ACHN (cell line): ENCODE results near the gene SCUBE1.

Experiments
- DNase-seq: peaks from one replicate; pipeline ENCODE4 v3.0.0-alpha.2; 2015
- in situ Hi-C: cut with HindIII; loops from 2 replicates; pipeline ENCODE4 v1.10.0; 2017; ENCODE audit warnings: low sequenced_read_pairs, low pct_ligation_motif_present, low pct_unique_long_range_greater_than_20kb

SCUBE1 gene

GRCh38 chr22:43272301-43272700 is 70.9 kb downstream of the SCUBE1 start:
- in situ Hi-C loops = no loop called here

GRCh38 chr22:43270949-43271348 is 72.2 kb downstream of the SCUBE1 start:
- in situ Hi-C loops = no loop called here
- no peak for DNase-seq

More at GRCh38 chr22:43272301-43272700, 70.9 kb downstream of the SCUBE1 start:
- DNase-seq = no peak

- DNase-seq = peak; percentile 11
- in situ Hi-C loops = no loop called here
These were observed 72.8 kb downstream of the SCUBE1 start for GRCh38 chr22:43270314-43270908.

- no peak for DNase-seq
- in situ Hi-C loops = no loop called here
These were observed 73.5 kb downstream of the SCUBE1 start for GRCh38 chr22:43269646-43270045.

- DNase-seq = no peak
- in situ Hi-C loops = no loop called here
These were observed 73.9 kb downstream of the SCUBE1 start for GRCh38 chr22:43269246-43269645.

- no peak for DNase-seq
- in situ Hi-C loops = no loop called here
These were observed 75.1 kb downstream of the SCUBE1 start for GRCh38 chr22:43267981-43268660.

GRCh38 chr22:43267332-43267980 is 75.7 kb downstream of the SCUBE1 start:
- in situ Hi-C loops = no loop called here
- DNase-seq = no peak

- no peak for DNase-seq
- in situ Hi-C loops = no loop called here
These were observed 77.1 kb downstream of the SCUBE1 start for GRCh38 chr22:43266076-43266475.

- DNase-seq = peak; percentile 64
- in situ Hi-C loops = no loop called here
These were observed 79.3 kb downstream of the SCUBE1 start for GRCh38 chr22:43263645-43264514.

GRCh38 chr22:43262990-43263644 is 80.1 kb downstream of the SCUBE1 start:
- in situ Hi-C loops = no loop called here
- DNase-seq = no peak

GRCh38 chr22:43260331-43261231 is 82.6 kb downstream of the SCUBE1 start:
- in situ Hi-C loops = no loop called here
- no peak for DNase-seq

GRCh38 chr22:43257961-43258360 is 85.2 kb downstream of the SCUBE1 start:
- DNase-seq = no peak
- in situ Hi-C loops = no loop called here

- in situ Hi-C loops = no loop called here
- DNase-seq = no peak
These were observed 85.6 kb downstream of the SCUBE1 start for GRCh38 chr22:43257549-43257948.

GRCh38 chr22:43256976-43257545 is 86.1 kb downstream of the SCUBE1 start:
- in situ Hi-C loops = no loop called here
- no peak for DNase-seq

GRCh38 chr22:43256569-43256968 is 86.6 kb downstream of the SCUBE1 start:
- DNase-seq = no peak
- in situ Hi-C loops = no loop called here

GRCh38 chr22:43255299-43255698 is 87.9 kb downstream of the SCUBE1 start:
- DNase-seq = no peak
- in situ Hi-C loops = no loop called here

GRCh38 chr22:43253839-43254238 is 89.3 kb downstream of the SCUBE1 start:
- in situ Hi-C loops = no loop called here
- no peak for DNase-seq
